OCI-LY7 (cell line): ENCODE measurements around the gene MPZL2. TPM values are rescaled to one million over a fixed set of nuclear protein-coding genes. Genes with fewer than 3 reads are reported as not detected.

ENCODE experiments used
- BruUV-seq: library from RNA; stranded (reverse); fragments of 400-500 nt; replicated peaks from 2 replicates; lab custom pipeline; 2021; lab: Mats Ljungman, UMichigan
- CTCF ChIA-PET: fragments of 300-600 bp; sonication (Branson Sonifier 250); formaldehyde crosslinking; loops from one replicate; lab custom pipeline; 2022; ENCODE audit warnings: antibody characterized with exemption; ENCODE audit not compliant: unreplicated experiment; lab: Charles Lee
- POLR2A ChIA-PET: fragments of 300-600 bp; sonication (Branson Sonifier 250); formaldehyde crosslinking; loops from one replicate; lab custom pipeline; 2022; ENCODE audit warnings: antibody characterized with exemption; lab: Charles Lee
- DNase-seq: peaks from one replicate; pipeline ENCODE4 v3.0.0-alpha.2; 2015; ENCODE audit warnings: low spot score
- H2AFZ ChIP-seq: fragments of 200-600 bp; sonication (generic), shearing (Covaris generic); 2 replicates; pipeline ENCODE4 v1.6.1; 2014; ENCODE audit warnings: mild to moderate bottlenecking, antibody characterized with exemption, low read length, moderate library complexity
- H3K27ac ChIP-seq: fragments of 200-600 bp; sonication (generic); 2 replicates; pipeline ENCODE4 v1.5.1; 2014; ENCODE audit warnings: mixed run types, low read depth, mild to moderate bottlenecking, moderate library complexity, low read length, inconsistent platforms; ENCODE audit not compliant: poor library complexity, severe bottlenecking
- H3K36me3 ChIP-seq: fragments of 200-600 bp; sonication (generic); 2 replicates; pipeline ENCODE4 v1.6.1; 2014; ENCODE audit warnings: mild to moderate bottlenecking, antibody characterized with exemption, low read length, moderate library complexity, mixed read lengths; ENCODE audit not compliant: insufficient read depth
- H3K4me1 ChIP-seq: fragments of 200-600 bp; sonication (generic); 2 replicates; pipeline ENCODE4 v1.5.1; 2014; ENCODE audit warnings: mild to moderate bottlenecking, low read length; ENCODE audit not compliant: insufficient read depth, poor library complexity, severe bottlenecking
- H3K4me2 ChIP-seq: fragments of 200-600 bp; sonication (generic); 2 replicates; pipeline ENCODE4 v1.6.1; 2014; ENCODE audit warnings: mild to moderate bottlenecking, low read length
- H3K4me3 ChIP-seq: fragments of 200-600 bp; sonication (generic); 2 replicates; pipeline ENCODE4 v1.5.1; 2014; ENCODE audit warnings: mild to moderate bottlenecking, low read depth, low read length; ENCODE audit not compliant: poor library complexity, severe bottlenecking
- H3K79me2 ChIP-seq: fragments of 200-600 bp; sonication (generic); 2 replicates; pipeline ENCODE4 v1.6.1; 2016; ENCODE audit warnings: low read depth, mild to moderate bottlenecking, low read length, moderate library complexity, mixed read lengths; ENCODE audit not compliant: insufficient read depth
- H3K9me2 ChIP-seq: fragments of 200-600 bp; sonication (generic); 2 replicates; pipeline ENCODE4 v1.6.1; 2016; ENCODE audit warnings: mild to moderate bottlenecking, low read length, mixed read lengths; ENCODE audit not compliant: insufficient read depth
- H3K9me3 ChIP-seq: fragments of 200-600 bp; sonication (generic); 2 replicates; pipeline ENCODE4 v1.6.1; 2014; ENCODE audit warnings: mild to moderate bottlenecking, mixed run types, low read length, mixed read lengths
- H4K20me1 ChIP-seq: fragments of 200-600 bp; sonication (generic); 2 replicates; pipeline ENCODE4 v1.6.1; 2014; ENCODE audit warnings: mild to moderate bottlenecking, antibody characterized with exemption, low read length, moderate library complexity, mixed read lengths; ENCODE audit not compliant: insufficient read depth
- CTCF ChIP-seq: fragments of 200-600 bp; sonication (generic); conservative IDR thresholded peaks from 2 replicates; pipeline ENCODE4 v1.5.1; 2014; ENCODE audit warnings: mild to moderate bottlenecking, antibody characterized with exemption, low read length, moderate library complexity, mixed read lengths
- EZH2phosphoT487 ChIP-seq: fragments of 200-600 bp; sonication (generic); IDR thresholded peaks from 2 replicates; pipeline ENCODE4 v1.6.1; 2018; ENCODE audit warnings: low read depth, borderline replicate concordance, mild to moderate bottlenecking, mixed run types, antibody characterized with exemption, low read length, moderate library complexity, mixed read lengths
- intact Hi-C: fragments of 100-400 bp; cut with micrococcal nuclease; formaldehyde crosslinking; loops from one replicate; pipeline ENCODE4 v1.10.0; 2022; ENCODE audit not compliant: unreplicated experiment
- total RNA-seq, 2 experiments: library from RNA; depleted of rRNA in 1 of 2; stranded (reverse); fragments of >200 nt in 1 of 2; shearing (Covaris generic) in 1 of 2; gene quantifications; 2 replicates each; pipeline ENCODE4 v1.2.3, GENCODE V29; 2014 to 2022

Gene MPZL2
- total RNA-seq, 2 experiments from 2014 or later: not detected

- no peak for DNase-seq
- Histone ChIP-seq H3K9me3 (0 out of 2 replicates have a peak, but pooled peaks cover 3% of the 10 kb centered on the region), H4K20me1 (no peaks in the 10 kb centered on the region), H3K36me3 (no peaks in the 10 kb centered on the region), H2AFZ (no peak overlapping the region), H3K9me2 (no peaks in the 10 kb centered on the region), H3K4me2 (no peak overlapping the region), H3K4me3 (no peak overlapping the region), H3K27ac (no peak overlapping the region), H3K4me1 (no peaks in the 10 kb centered on the region), H3K79me2 (no peaks in the 10 kb centered on the region)
- CTCF ChIA-PET: no interaction called here
- no TSS peak for BruUV-seq
- TF ChIP-seq CTCF (no peak), EZH2phosphoT487 (no peak)
- intact Hi-C loops: no loop called here
- POLR2A ChIA-PET: interaction anchor here (0.6 kb wide), 1 partner anchor 64 kb away, joined by 3 read pairs; no protein-coding TSS in a partner anchor
Observed at GRCh38 chr11:118287006-118287405, 22.9 kb upstream of the MPZL2 start.

GRCh38 chr11:118286545-118286944 is 22.4 kb upstream of the MPZL2 start:
- ChIA-PET CTCF (no interaction called here), POLR2A (interaction anchor here (0.6 kb wide), 1 partner anchor 65 kb away, joined by 3 read pairs; no protein-coding TSS in a partner anchor)
- no peak overlapping the region for H3K4me3 ChIP-seq
- no peaks in the 10 kb centered on the region for H4K20me1 ChIP-seq
- H3K79me2 ChIP-seq: no peaks in the 10 kb centered on the region
- H3K4me1 ChIP-seq: peaks cover under 1% of the 10 kb centered on the region
- no peaks in the 10 kb centered on the region for H3K9me2 ChIP-seq
- DNase-seq: no peak
- intact Hi-C loops: no loop called here
- H3K9me3 ChIP-seq: 0 out of 2 replicates have a peak, but pooled peaks cover 3% of the 10 kb centered on the region
- no peak overlapping the region for H3K4me2 ChIP-seq
- no peak for TF ChIP-seq CTCF
- no peak for TF ChIP-seq EZH2phosphoT487
- no peak overlapping the region for H2AFZ ChIP-seq
- H3K27ac ChIP-seq: no peak overlapping the region
- no peaks in the 10 kb centered on the region for H3K36me3 ChIP-seq
- BruUV-seq: no TSS peak

GRCh38 chr11:118283756-118284350 is 19.8 kb upstream of the MPZL2 start:
- DNase-seq: no peak
- POLR2A ChIA-PET: no interaction called here

More at GRCh38 chr11:118283756-118284350, 19.8 kb upstream of the MPZL2 start:
- Histone ChIP-seq H3K9me3 (no peaks in the 10 kb centered on the region; the same call in 1 of the 2 replicates), H3K4me1 (peaks cover 10% of the 10 kb centered on the region), H3K9me2 (no peaks in the 10 kb centered on the region), H4K20me1 (no peaks in the 10 kb centered on the region), H3K79me2 (no peaks in the 10 kb centered on the region), H2AFZ (0 out of 2 replicates have a peak overlapping the region, but pooled peaks have one; percentile 21), H3K4me2 (no peak overlapping the region), H3K27ac (no peak overlapping the region), H3K36me3 (no peaks in the 10 kb centered on the region), H3K4me3 (no peak overlapping the region)
- TF ChIP-seq EZH2phosphoT487 (no peak), CTCF (no peak)
- CTCF ChIA-PET: no interaction called here
- intact Hi-C loops: no loop called here
- BruUV-seq: no TSS peak
